ENCODE data around the gene SVOP.
"Not testable (repeated sequence)": the region's sequence is repeated elsewhere in the genome, so short reads cannot be mapped to it uniquely, and the experiment has no call there.

- TF ChIP-seq CTCF, POLR2A (IDR thresholded peaks at IDR 0.05): not testable (repeated sequence)
These were observed 27.8 kb upstream of the SVOP start for GRCh38 chr12:109048706-109049105.

All from lower leg skin (tissue), 3 donors.